H9 (cell line): ENCODE measurements around the gene ODF4. TPM values are rescaled to one million over a fixed set of nuclear protein-coding genes. Genes with fewer than 3 reads are reported as not detected.

Experiments
- DNase-seq: peaks from one replicate; pipeline ENCODE4 v3.0.0-alpha.2; 2017
- H2AFZ ChIP-seq: one replicate; pipeline ENCODE4 v1.6.1; 2013; ENCODE audit warnings: mild to moderate bottlenecking, low read length, control low read depth, moderate library complexity
- H2AK5ac ChIP-seq: 2 replicates; pipeline ENCODE4 v1.6.1; 2013; ENCODE audit warnings: low read length, control low read depth, mixed read lengths; ENCODE audit not compliant: insufficient read length
- H2BK120ac ChIP-seq: one replicate; pipeline ENCODE4 v1.6.1; 2013; ENCODE audit warnings: low read depth, mild to moderate bottlenecking, low read length, control low read depth, inconsistent platforms; ENCODE audit not compliant: poor library complexity, severe bottlenecking
- H2BK12ac ChIP-seq: 2 replicates; pipeline ENCODE4 v1.6.1; 2013; ENCODE audit warnings: low read length, control low read depth, mixed read lengths, low read depth; ENCODE audit not compliant: insufficient read length
- H2BK15ac ChIP-seq: 2 replicates; pipeline ENCODE4 v1.6.1; 2013; ENCODE audit warnings: low read depth, low read length, control low read depth
- H2BK20ac ChIP-seq: one replicate; pipeline ENCODE4 v1.6.1; 2013; ENCODE audit warnings: low read depth, mild to moderate bottlenecking, low read length, control low read depth, inconsistent platforms; ENCODE audit not compliant: poor library complexity, severe bottlenecking
- H2BK5ac ChIP-seq: 2 replicates; pipeline ENCODE4 v1.6.1; 2013; ENCODE audit warnings: low read length, control low read depth, mixed read lengths; ENCODE audit not compliant: insufficient read length
- H3K14ac ChIP-seq: 2 replicates; pipeline ENCODE4 v1.6.1; 2013; ENCODE audit warnings: low read length, control low read depth; ENCODE audit not compliant: insufficient read depth
- H3K18ac ChIP-seq: 2 replicates; pipeline ENCODE4 v1.6.1; 2013; ENCODE audit warnings: low read depth, mild to moderate bottlenecking, mixed read lengths, low read length, control low read depth; ENCODE audit not compliant: insufficient read length
- H3K23ac ChIP-seq: 2 replicates; pipeline ENCODE4 v1.6.1; 2013; ENCODE audit warnings: low read length, control low read depth, mixed read lengths, low read depth; ENCODE audit not compliant: insufficient read length
- H3K23me2 ChIP-seq: 2 replicates; pipeline ENCODE4 v1.6.1; 2013; ENCODE audit warnings: low read depth, mild to moderate bottlenecking, mixed read lengths, low read length, control low read depth; ENCODE audit not compliant: insufficient read length, poor library complexity, severe bottlenecking
- H3K27ac ChIP-seq: 2 replicates; pipeline ENCODE4 v1.5.1; 2013; ENCODE audit warnings: low read length, control low read depth, mixed read lengths, low read depth; ENCODE audit not compliant: insufficient read length
- H3K27me3 ChIP-seq: 2 replicates; pipeline ENCODE4 v1.6.1; 2013; ENCODE audit warnings: low read length, control low read depth, inconsistent platforms; ENCODE audit not compliant: insufficient read depth
- H3K4ac ChIP-seq: 2 replicates; pipeline ENCODE4 v1.6.1; 2013; ENCODE audit warnings: low read depth, mild to moderate bottlenecking, control low read depth, inconsistent platforms, low read length, moderate library complexity
- H3K4me1 ChIP-seq: 2 replicates; pipeline ENCODE4 v1.6.1; 2013; ENCODE audit warnings: low read length, control low read depth, inconsistent platforms; ENCODE audit not compliant: insufficient read depth
- H3K4me2 ChIP-seq: 2 replicates; pipeline ENCODE4 v1.6.1; 2013; ENCODE audit warnings: low read length, control low read depth, mixed read lengths; ENCODE audit not compliant: insufficient read length, insufficient read depth
- H3K56ac ChIP-seq: 2 replicates; pipeline ENCODE4 v1.6.1; 2013; ENCODE audit warnings: low read depth, mild to moderate bottlenecking, mixed read lengths, low read length, control low read depth; ENCODE audit not compliant: insufficient read length
- H3K79me1 ChIP-seq: 2 replicates; pipeline ENCODE4 v1.6.1; 2013; ENCODE audit warnings: low read depth, mild to moderate bottlenecking, moderate library complexity, low read length, control low read depth, inconsistent platforms; ENCODE audit not compliant: insufficient read depth, poor library complexity, severe bottlenecking
- H3K79me2 ChIP-seq: 2 replicates; pipeline ENCODE4 v1.6.1; 2013; ENCODE audit warnings: low read length, control low read depth, inconsistent platforms; ENCODE audit not compliant: insufficient read depth
- H3K9ac ChIP-seq: 2 replicates; pipeline ENCODE4 v1.6.1; 2013; ENCODE audit warnings: low read length, control low read depth, mixed read lengths; ENCODE audit not compliant: insufficient read length; ENCODE audit errors: extremely low read depth
- H3K9me3 ChIP-seq: one replicate; pipeline ENCODE4 v1.6.1; 2013; ENCODE audit warnings: low read depth, low read length, inconsistent platforms; ENCODE audit not compliant: control insufficient read depth
- H3T11ph ChIP-seq: one replicate; pipeline ENCODE4 v1.6.1; 2013; ENCODE audit warnings: mild to moderate bottlenecking, low read length, control low read depth, inconsistent platforms
- H4K20me1 ChIP-seq: one replicate; pipeline ENCODE4 v1.6.1; 2013; ENCODE audit not compliant: control insufficient read depth, insufficient read length, insufficient read depth
- H4K5ac ChIP-seq: 2 replicates; pipeline ENCODE4 v1.6.1; 2013; ENCODE audit warnings: low read depth, mild to moderate bottlenecking, mixed read lengths, low read length, control low read depth; ENCODE audit not compliant: insufficient read length
- H4K8ac ChIP-seq: replicated peaks from 2 replicates; pipeline ENCODE4 v1.6.1; 2013; ENCODE audit warnings: low read length, control low read depth, mixed read lengths, low read depth; ENCODE audit not compliant: insufficient read length
- H4K91ac ChIP-seq: 2 replicates; pipeline ENCODE4 v1.6.1; 2013; ENCODE audit warnings: low read depth, mild to moderate bottlenecking, moderate library complexity, mixed read lengths, low read length, control low read depth; ENCODE audit not compliant: insufficient read length
- H3K27ac Mint-ChIP-seq, 3 experiments: 2 replicates in 2 of 3; 3 replicates in 1 of 3; pipeline ENCODE4 v1.8.0; 2020 to 2021; ENCODE audit warnings: mixed read lengths in 3 of 3, mild to moderate bottlenecking in 1 of 3, moderate library complexity in 1 of 3
- H3K27me3 Mint-ChIP-seq: 2 replicates; pipeline ENCODE4 v1.8.0; 2021; ENCODE audit warnings: low read depth, mild to moderate bottlenecking, moderate library complexity, mixed read lengths
- H3K36me3 Mint-ChIP-seq, 3 experiments: 2 replicates in 2 of 3; 3 replicates in 1 of 3; pipeline ENCODE4 v1.8.0; 2020 to 2021; ENCODE audit warnings: low read depth in 3 of 3, mixed read lengths in 3 of 3; ENCODE audit not compliant: insufficient read depth in 1 of 3
- H3K4me1 Mint-ChIP-seq, 2 experiments: 2 replicates each; pipeline ENCODE4 v1.8.0; 2020; ENCODE audit warnings: mixed read lengths in 2 of 2
- H3K4me3 Mint-ChIP-seq, 2 experiments: 2 replicates in 1 of 2; 3 replicates in 1 of 2; pipeline ENCODE4 v1.8.0; 2020 to 2021; ENCODE audit warnings: mild to moderate bottlenecking in 2 of 2, mixed read lengths in 2 of 2, moderate library complexity in 1 of 2
- H3K9me3 Mint-ChIP-seq, 2 experiments: 2 replicates in 1 of 2; 3 replicates in 1 of 2; pipeline ENCODE4 v1.8.0; 2020; ENCODE audit warnings: mild to moderate bottlenecking in 2 of 2, mixed read lengths in 2 of 2, moderate library complexity in 1 of 2
- CTCF ChIP-seq: fragments of 200-600 bp; sonication (generic); conservative IDR thresholded peaks from 3 replicates; pipeline ENCODE4 v1.8.0; 2021; ENCODE audit warnings: antibody characterized with exemption, mild to moderate bottlenecking
- WGBS: extraction: QIAGEN DNeasy Blood & Tissue Kit; methylation state at CpG from one replicate; pipeline ENCODE4 v1.1.7; 2013; ENCODE audit warnings: missing lambda C conversion rate, low lambda C conversion rate, mixed read lengths; ENCODE audit not compliant: insufficient read length; ENCODE audit errors: extremely low coverage; 5-methylcytosine and 5-hydroxymethylcytosine counted together
- total RNA-seq: library from RNA; stranded (reverse); gene quantifications from 2 replicates; pipeline ENCODE4 v1.2.1, GENCODE V29; 2021

ODF4 gene
- total RNA-seq, 1 experiment from 2014 or later, result not detected

GRCh38 chr17:8312251-8312650, 27.4 kb upstream of the ODF4 start:
- Histone ChIP-seq H3K4me1 (no peaks in the 10 kb centered on the region), H3K4me2 (no peak overlapping the region), H2AK5ac (no peak overlapping the region), H3K27ac (no peak overlapping the region), H3K56ac (no peak overlapping the region), H4K8ac (no peak overlapping the region), H3K14ac (no peak overlapping the region), H3K23ac (no peak overlapping the region), H4K5ac (no peak overlapping the region), H3K79me2 (no peaks in the 10 kb centered on the region), H2AFZ (no peak overlapping the region), H4K20me1 (no peaks in the 10 kb centered on the region), H4K91ac (no peak overlapping the region), H3T11ph (no peak overlapping the region), H2BK120ac (no peak overlapping the region), H2BK20ac (no peak overlapping the region), H3K23me2 (peaks cover 14% of the 10 kb centered on the region), H3K9ac (no peak overlapping the region), H3K79me1 (no peaks in the 10 kb centered on the region), H3K4ac (no peak overlapping the region), H2BK12ac (no peak overlapping the region), H3K18ac (no peak overlapping the region), H2BK5ac (no peak overlapping the region), H3K27me3 (no peaks in the 10 kb centered on the region; the same call in 1 of the 2 replicates), H3K9me3 (no peaks in the 10 kb centered on the region), H2BK15ac (no peak overlapping the region)
- Mint-ChIP-seq H3K4me3 (peak overlapping the region in 1 of 2 experiments; percentile 9; a peak in 1 of 5 replicates), H3K27ac (no peak overlapping the region), H3K4me1 (peaks cover 27 to 43% of the 10 kb centered on the region in 2 experiments), H3K36me3 (no peaks in the 10 kb centered on the region), H3K27me3 (peaks cover 39% of the 10 kb centered on the region), H3K9me3 (no peaks in the 10 kb centered on the region; a peak in 2 of 5 replicates)
- WGBS, result no CpG with 5 or more reads among the region's 13 CpGs
- no peak for DNase-seq
- TF ChIP-seq CTCF, result no peak
